RWPE2 (cell line): ENCODE data around the gene CACNA2D1.

Experiments used
- ATAC-seq: fragments of 200-7000 bp; cut with Tn5 transposase; 3 replicates; pipeline ENCODE4 v1.9.1; 2021; ENCODE audit warnings: low read depth
- DNase-seq: peaks from one replicate; pipeline ENCODE4 v3.0.0-alpha.2; 2020; ENCODE audit warnings: low spot score
- H3K27ac ChIP-seq: fragments of 450-650 bp; 2 replicates; pipeline ENCODE4 v1.5.1; 2017; ENCODE audit warnings: mild to moderate bottlenecking; ENCODE audit not compliant: poor library complexity, severe bottlenecking
- H3K27me3 ChIP-seq: fragments of 250-450 bp; sonication (Bioruptor Pico); 2 replicates; pipeline ENCODE4 v1.5.1; 2021; ENCODE audit warnings: mild to moderate bottlenecking, moderate library complexity; ENCODE audit not compliant: insufficient read depth, poor library complexity, severe bottlenecking
- H3K36me3 ChIP-seq: fragments of 250-450 bp; sonication (Bioruptor Pico); 2 replicates; pipeline ENCODE4 v1.5.1; 2020; ENCODE audit warnings: low read depth, mild to moderate bottlenecking, moderate library complexity
- H3K4me1 ChIP-seq: fragments of 250-450 bp; sonication (Bioruptor Pico); 2 replicates; pipeline ENCODE4 v1.5.1; 2021; ENCODE audit warnings: mild to moderate bottlenecking, moderate library complexity; ENCODE audit not compliant: insufficient read depth, poor library complexity, severe bottlenecking
- H3K4me3 ChIP-seq: fragments of 250-450 bp; sonication (Bioruptor Pico); 2 replicates; pipeline ENCODE4 v1.5.1; 2021; ENCODE audit warnings: mild to moderate bottlenecking, moderate library complexity; ENCODE audit not compliant: severe bottlenecking
- H3K9me3 ChIP-seq: fragments of 250-450 bp; sonication (Bioruptor Pico); 2 replicates; pipeline ENCODE4 v1.5.1; 2021; ENCODE audit warnings: mild to moderate bottlenecking, moderate library complexity; ENCODE audit not compliant: severe bottlenecking
- CTCF ChIP-seq: fragments of 450-650 bp; IDR thresholded peaks from one replicate; pipeline ENCODE4 v1.5.1; 2017; ENCODE audit warnings: mild to moderate bottlenecking, moderate library complexity; ENCODE audit not compliant: poor library complexity, severe bottlenecking

Gene CACNA2D1

GRCh38 chr7:82411732-82412131, 31.8 kb downstream of the CACNA2D1 start:
- no peak overlapping the region for H3K27ac ChIP-seq
- no peaks in the 10 kb centered on the region for H3K9me3 ChIP-seq
- no peak overlapping the region for H3K4me3 ChIP-seq
- ATAC-seq (no peak), DNase-seq (no peak)
- peaks cover 5% of the 10 kb centered on the region for H3K4me1 ChIP-seq
- no peaks in the 10 kb centered on the region for H3K27me3 ChIP-seq
- no peaks in the 10 kb centered on the region for H3K36me3 ChIP-seq
- TF ChIP-seq CTCF = no peak

- H3K9me3 ChIP-seq = no peaks in the 10 kb centered on the region
- ATAC-seq (peak; percentile 35; the same call in 1 of the 3 replicates), DNase-seq (no peak)
- peaks cover 5% of the 10 kb centered on the region for H3K4me1 ChIP-seq
- no peaks in the 10 kb centered on the region for H3K27me3 ChIP-seq
- H3K36me3 ChIP-seq = no peaks in the 10 kb centered on the region
- H3K4me3 ChIP-seq = peak overlapping the region; percentile 7
- H3K27ac ChIP-seq = no peak overlapping the region
- TF ChIP-seq CTCF = no peak
Observed at GRCh38 chr7:82410461-82410860, 33.1 kb downstream of the CACNA2D1 start.

DNA sequence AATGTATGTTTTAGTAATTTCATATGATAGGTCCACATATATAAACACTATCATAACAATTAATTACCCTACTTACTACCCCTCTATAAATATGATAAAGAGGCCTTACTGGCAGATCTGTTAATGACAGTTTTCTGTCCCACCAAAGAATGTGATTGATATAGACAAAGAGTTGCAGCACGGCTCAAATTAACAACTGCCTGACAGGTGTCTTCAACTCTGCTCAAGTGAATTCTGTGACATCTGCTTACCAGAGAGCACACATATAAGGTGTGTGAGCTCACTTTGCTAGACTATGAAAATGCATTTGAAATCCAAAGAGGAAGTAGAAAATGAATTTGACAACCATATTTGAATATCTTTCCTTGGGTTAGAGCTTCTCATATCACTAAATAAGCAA, 36.6 kb downstream of the CACNA2D1 start:
- DNase-seq (no peak), ATAC-seq (no peak)
- H3K27ac ChIP-seq = no peak overlapping the region
- H3K4me1 ChIP-seq = peaks cover 5% of the 10 kb centered on the region
- H3K36me3 ChIP-seq = no peaks in the 10 kb centered on the region
- H3K4me3 ChIP-seq = no peak overlapping the region
- no peak for TF ChIP-seq CTCF
- no peaks in the 10 kb centered on the region for H3K27me3 ChIP-seq
- H3K9me3 ChIP-seq = no peaks in the 10 kb centered on the region

DNA sequence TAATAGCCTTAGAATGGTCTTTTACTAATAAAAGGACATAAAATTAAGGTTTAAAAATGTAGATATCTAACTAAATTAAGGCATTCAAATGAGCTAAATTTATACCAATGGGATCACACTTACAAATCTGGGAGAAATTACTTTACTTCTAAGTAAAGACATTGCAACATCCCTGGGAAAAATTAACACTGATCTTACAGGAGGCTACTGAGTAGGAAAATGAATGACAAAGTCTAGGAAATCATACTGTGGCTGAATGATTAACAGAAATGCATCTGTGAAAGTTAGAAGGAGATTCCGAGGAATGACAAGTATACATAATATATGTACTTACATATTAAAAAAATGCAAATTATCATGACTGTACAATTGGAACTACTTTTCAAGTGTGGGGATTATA, 38.3 kb downstream of the CACNA2D1 start:
- Histone ChIP-seq H3K4me3 (no peak overlapping the region), H3K27ac (no peak overlapping the region), H3K9me3 (no peaks in the 10 kb centered on the region), H3K36me3 (no peaks in the 10 kb centered on the region), H3K27me3 (no peaks in the 10 kb centered on the region), H3K4me1 (no peaks in the 10 kb centered on the region)
- DNase-seq = no peak
- no peak for ATAC-seq
- TF ChIP-seq CTCF = no peak

DNA sequence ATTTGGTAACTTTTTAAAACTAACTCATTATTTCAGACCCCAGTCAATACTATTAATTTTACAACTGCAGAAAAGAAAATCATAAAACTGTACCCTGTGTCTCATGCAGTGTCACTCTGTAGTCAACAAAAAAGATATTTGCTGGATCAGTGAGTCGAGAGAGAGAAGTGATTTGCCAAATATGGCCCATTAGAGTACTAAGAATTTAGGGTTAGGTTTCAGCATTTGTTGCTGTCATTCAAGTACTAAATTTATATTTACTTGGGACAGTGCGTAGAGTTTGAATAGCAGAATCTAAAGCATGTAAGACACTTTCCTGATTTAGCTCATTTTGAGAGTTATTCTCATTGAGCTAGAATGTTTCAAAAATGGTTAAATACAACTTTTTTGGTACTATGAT, 38.9 kb downstream of the CACNA2D1 start:
- Histone ChIP-seq H3K27ac (no peak overlapping the region), H3K4me1 (no peaks in the 10 kb centered on the region), H3K36me3 (no peaks in the 10 kb centered on the region), H3K9me3 (no peaks in the 10 kb centered on the region), H3K27me3 (no peaks in the 10 kb centered on the region), H3K4me3 (no peak overlapping the region)
- TF ChIP-seq CTCF = no peak
- DNase-seq = no peak
- ATAC-seq = no peak
